PC-3 (cell line): ENCODE measurements around the gene SLC26A1. TPM values are rescaled to one million over a fixed set of nuclear protein-coding genes. Genes with fewer than 3 reads are reported as not detected.
A peak's percentile ranks its signal among the peaks of the same experiment; 100 is the strongest.

Source experiments
- ATAC-seq: fragments of 200-7000 bp; cut with Tn5 transposase; 2 replicates; pipeline ENCODE4 v1.9.1; 2020; ENCODE audit warnings: mild to moderate bottlenecking, moderate library complexity
- BruUV-seq: library from RNA; stranded (reverse); fragments of 400-500 nt; replicated peaks from 2 replicates; lab custom pipeline; 2021; lab: Mats Ljungman, UMichigan
- CTCF ChIA-PET: fragments of 300-600 bp; sonication (Branson Sonifier 250); formaldehyde crosslinking; loops from one replicate; lab custom pipeline; 2022; ENCODE audit warnings: antibody characterized with exemption; lab: Charles Lee
- POLR2A ChIA-PET: fragments of 300-600 bp; sonication (Branson Sonifier 250); formaldehyde crosslinking; loops from one replicate; lab custom pipeline; 2022; ENCODE audit warnings: antibody characterized with exemption; ENCODE audit not compliant: unreplicated experiment; lab: Charles Lee
- DNase-seq: peaks from one replicate; pipeline ENCODE4 v3.0.0-alpha.2; 2015
- H2AFZ ChIP-seq: fragments of 300-600 bp; sonication (generic); 2 replicates; pipeline ENCODE4 v1.6.0; 2016; ENCODE audit warnings: antibody characterized with exemption, low read length
- H3F3A ChIP-seq: fragments of 300-600 bp; sonication (generic); one replicate; pipeline ENCODE4 v1.6.0; 2017; ENCODE audit warnings: antibody characterized with exemption, low read length, control low read depth, mild to moderate bottlenecking; ENCODE audit not compliant: unreplicated experiment
- H3K27ac ChIP-seq: fragments of 300-600 bp; sonication (generic); 2 replicates; pipeline ENCODE4 v1.5.1; 2016; ENCODE audit warnings: mild to moderate bottlenecking, low read length
- H3K27me3 ChIP-seq: fragments of 300-600 bp; sonication (generic); 2 replicates; pipeline ENCODE4 v1.6.1; 2016; ENCODE audit warnings: low read length, mixed read lengths
- H3K36me3 ChIP-seq: fragments of 300-600 bp; sonication (generic); 2 replicates; pipeline ENCODE4 v1.6.1; 2016; ENCODE audit warnings: low read depth, mixed run types, low read length, mixed read lengths
- H3K4me1 ChIP-seq: fragments of 300-600 bp; sonication (generic); 2 replicates; pipeline ENCODE4 v1.5.1; 2016; ENCODE audit warnings: low read length; ENCODE audit not compliant: insufficient read depth
- H3K4me2 ChIP-seq: fragments of 300-600 bp; sonication (generic); 2 replicates; pipeline ENCODE4 v1.6.0; 2016; ENCODE audit warnings: low read length
- H3K4me3 ChIP-seq: fragments of 300-600 bp; sonication (generic); 2 replicates; pipeline ENCODE4 v1.5.1; 2016; ENCODE audit warnings: mild to moderate bottlenecking, low read length, mixed read lengths
- H3K79me2 ChIP-seq: fragments of 300-600 bp; sonication (generic); 2 replicates; pipeline ENCODE4 v1.6.1; 2017; ENCODE audit warnings: low read length, mixed read lengths
- H3K9ac ChIP-seq: fragments of 300-600 bp; sonication (generic); 2 replicates; pipeline ENCODE4 v1.6.0; 2016; ENCODE audit warnings: mild to moderate bottlenecking, low read length
- H3K9me2 ChIP-seq: fragments of 300-600 bp; sonication (generic); replicated peaks from 2 replicates; pipeline ENCODE4 v1.6.1; 2016; ENCODE audit warnings: mixed run types, low read length, mixed read lengths
- H3K9me3 ChIP-seq: fragments of 300-600 bp; sonication (generic); 2 replicates; pipeline ENCODE4 v1.6.1; 2016; ENCODE audit warnings: low read length, mixed read lengths
- H4K20me1 ChIP-seq: fragments of 300-600 bp; sonication (generic); 2 replicates; pipeline ENCODE4 v1.6.1; 2016; ENCODE audit warnings: low read length, mixed read lengths
- EZH2 ChIP-seq: fragments of 300-600 bp; sonication (generic); IDR thresholded peaks from one replicate; pipeline ENCODE4 v1.6.1; 2017; ENCODE audit warnings: antibody characterized with exemption, mild to moderate bottlenecking, low read length; ENCODE audit not compliant: unreplicated experiment
- EZH2phosphoT487 ChIP-seq: fragments of 300-600 bp; sonication (generic); IDR thresholded peaks from 2 replicates; pipeline ENCODE4 v1.6.1; 2018; ENCODE audit warnings: mild to moderate bottlenecking, antibody characterized with exemption, low read length, borderline replicate concordance
- intact Hi-C: fragments of 100-400 bp; cut with micrococcal nuclease; formaldehyde crosslinking; loops from 2 replicates; pipeline ENCODE4 v1.9.0; 2023
- total RNA-seq: library from RNA; depleted of rRNA; stranded (reverse); fragments of >200 nt; gene quantifications from 2 replicates; pipeline ENCODE4 v1.2.3, GENCODE V29; 2014
- TF ChIP-seq, protein P1 (sequence below): fragments of 300-600 bp; sonication (generic); conservative IDR thresholded peaks from 2 replicates; pipeline ENCODE4 v1.5.1; 2017; ENCODE audit warnings: antibody characterized with exemption, low read depth, mild to moderate bottlenecking, low read length

The SLC26A1 gene
- total RNA-seq, 1 experiment from 2014 or later, result not detected

DNA sequence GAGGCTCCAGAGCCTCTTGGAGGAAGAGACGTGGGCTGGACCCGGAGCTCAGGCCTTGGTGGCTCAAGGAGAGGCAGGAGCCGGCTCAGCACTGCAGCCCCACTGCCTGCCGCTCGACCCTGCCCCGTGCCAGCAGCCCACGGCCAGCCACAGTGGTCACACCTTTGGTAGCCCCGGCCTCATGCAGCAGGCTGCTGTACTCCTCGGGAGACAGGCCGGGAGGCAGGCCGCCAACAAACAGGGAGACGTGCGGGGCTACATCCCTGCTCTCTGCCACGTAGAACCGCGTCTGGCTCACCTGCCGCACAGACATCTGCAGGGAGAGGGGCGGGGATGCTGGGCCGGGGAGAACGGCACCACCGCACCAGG is 27.5 kb downstream of the SLC26A1 start:
- BruUV-seq, result no TSS peak
- no peak overlapping the region for H3K9ac ChIP-seq
- H3K4me3 ChIP-seq, result no peak overlapping the region
- POLR2A ChIA-PET, result no interaction called here
- CTCF ChIA-PET, result no interaction called here
- no peaks in the 10 kb centered on the region for H3K9me3 ChIP-seq
- no peaks in the 10 kb centered on the region for H3K79me2 ChIP-seq
- H3K9me2 ChIP-seq, result no peaks in the 10 kb centered on the region
- no peaks in the 10 kb centered on the region for H3K27me3 ChIP-seq
- H3K4me2 ChIP-seq, result no peak overlapping the region
- H2AFZ ChIP-seq, result no peak overlapping the region
- no peak for DNase-seq
- no peaks in the 10 kb centered on the region for H3K36me3 ChIP-seq
- no peak for ATAC-seq
- intact Hi-C loops, result no loop called here
- H3K27ac ChIP-seq, result no peak overlapping the region
- H3F3A ChIP-seq, result no peaks in the 10 kb centered on the region
- peaks cover under 1% of the 10 kb centered on the region; the same call in 1 of the 2 replicates for H3K4me1 ChIP-seq
- TF ChIP-seq, protein P1, sequence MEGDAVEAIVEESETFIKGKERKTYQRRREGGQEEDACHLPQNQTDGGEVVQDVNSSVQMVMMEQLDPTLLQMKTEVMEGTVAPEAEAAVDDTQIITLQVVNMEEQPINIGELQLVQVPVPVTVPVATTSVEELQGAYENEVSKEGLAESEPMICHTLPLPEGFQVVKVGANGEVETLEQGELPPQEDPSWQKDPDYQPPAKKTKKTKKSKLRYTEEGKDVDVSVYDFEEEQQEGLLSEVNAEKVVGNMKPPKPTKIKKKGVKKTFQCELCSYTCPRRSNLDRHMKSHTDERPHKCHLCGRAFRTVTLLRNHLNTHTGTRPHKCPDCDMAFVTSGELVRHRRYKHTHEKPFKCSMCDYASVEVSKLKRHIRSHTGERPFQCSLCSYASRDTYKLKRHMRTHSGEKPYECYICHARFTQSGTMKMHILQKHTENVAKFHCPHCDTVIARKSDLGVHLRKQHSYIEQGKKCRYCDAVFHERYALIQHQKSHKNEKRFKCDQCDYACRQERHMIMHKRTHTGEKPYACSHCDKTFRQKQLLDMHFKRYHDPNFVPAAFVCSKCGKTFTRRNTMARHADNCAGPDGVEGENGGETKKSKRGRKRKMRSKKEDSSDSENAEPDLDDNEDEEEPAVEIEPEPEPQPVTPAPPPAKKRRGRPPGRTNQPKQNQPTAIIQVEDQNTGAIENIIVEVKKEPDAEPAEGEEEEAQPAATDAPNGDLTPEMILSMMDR, result no peak
- TF ChIP-seq EZH2phosphoT487 (no peak), EZH2 (no peak)
- H4K20me1 ChIP-seq, result no peaks in the 10 kb centered on the region

DNA sequence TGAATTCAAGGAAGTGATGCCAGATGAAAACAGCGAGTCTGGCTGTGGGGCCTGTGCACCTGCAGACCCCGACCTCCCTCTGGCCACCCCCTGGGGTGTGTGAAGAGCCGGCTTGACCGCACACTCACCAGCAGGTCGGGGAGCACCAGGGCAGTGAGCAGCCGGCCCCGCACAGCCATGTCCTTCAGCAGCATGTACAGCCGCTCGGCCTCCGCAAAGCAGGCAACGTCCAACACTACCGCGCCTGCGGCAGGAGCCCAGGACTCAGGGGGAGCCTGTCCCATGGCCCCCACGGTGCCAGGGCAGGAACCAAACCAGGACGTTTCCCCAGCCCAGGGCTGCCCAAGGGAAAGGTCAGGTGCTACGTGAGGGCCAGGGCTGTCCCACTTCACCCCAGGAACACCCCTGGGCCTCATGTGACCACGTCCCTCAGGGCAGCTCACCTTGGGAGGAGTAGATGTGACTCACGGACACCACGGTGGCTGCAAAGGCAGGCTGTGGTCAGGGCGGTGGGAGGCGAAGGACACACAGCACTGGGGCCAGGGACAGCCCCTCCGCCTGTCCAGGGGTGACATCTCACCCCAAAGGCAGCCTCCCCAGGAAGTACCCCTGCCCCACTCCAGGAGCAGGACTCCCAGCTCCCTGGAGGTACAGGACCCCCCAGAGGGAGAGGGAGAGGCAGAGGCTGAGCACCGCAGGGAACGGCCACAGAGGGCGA is 28.0 kb downstream of the SLC26A1 start:
- POLR2A ChIA-PET, result no interaction called here
- intact Hi-C loops, result no loop called here
- Histone ChIP-seq H3K4me3 (no peak overlapping the region), H4K20me1 (no peaks in the 10 kb centered on the region), H3K36me3 (no peaks in the 10 kb centered on the region), H3K4me2 (no peak overlapping the region), H3K27me3 (no peaks in the 10 kb centered on the region), H2AFZ (no peak overlapping the region), H3K4me1 (no peaks in the 10 kb centered on the region), H3K9me2 (no peaks in the 10 kb centered on the region), H3K9ac (no peak overlapping the region), H3K9me3 (no peaks in the 10 kb centered on the region), H3F3A (no peaks in the 10 kb centered on the region), H3K79me2 (no peaks in the 10 kb centered on the region), H3K27ac (no peak overlapping the region)
- DNase-seq (no peak), ATAC-seq (0 out of 2 replicates have a peak, but pooled peaks have one; percentile 8)
- CTCF ChIA-PET, result no interaction called here
- no TSS peak for BruUV-seq
- no peak for TF ChIP-seq EZH2
- TF ChIP-seq, protein P1, result no peak
- TF ChIP-seq EZH2phosphoT487, result no peak

DNA sequence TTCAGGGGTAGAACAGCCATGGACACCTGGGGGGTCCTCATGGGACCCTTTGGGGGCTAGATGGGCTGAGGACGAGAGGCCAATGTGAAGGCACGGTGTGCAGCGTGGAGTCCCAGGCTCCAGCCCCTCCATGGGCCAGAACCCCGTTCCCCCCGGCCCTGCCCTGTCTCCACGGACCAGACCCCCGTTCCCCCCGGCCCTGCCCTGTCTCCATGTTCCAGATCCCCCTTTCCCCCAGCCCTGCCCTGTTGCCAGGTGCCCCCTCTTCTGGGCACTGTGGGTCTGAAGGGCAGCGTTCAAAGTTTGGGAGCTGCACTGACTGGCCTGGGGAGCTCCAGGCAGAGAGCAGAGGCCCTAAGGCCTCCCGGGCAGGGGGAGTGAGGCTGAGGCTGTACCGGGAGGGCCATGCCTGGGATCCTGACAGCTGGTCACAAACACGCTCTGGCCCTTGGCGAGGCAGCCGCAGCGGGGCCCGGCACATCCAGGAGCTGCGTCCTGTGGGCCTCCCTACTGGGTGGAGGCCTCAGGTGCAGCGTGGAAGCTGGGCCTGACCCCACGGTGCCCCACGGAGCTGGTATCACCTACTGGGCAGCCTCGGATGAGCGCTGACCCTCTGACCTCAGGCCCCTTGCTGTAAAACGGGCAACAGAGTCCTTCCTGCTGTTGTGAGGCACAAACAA is 28.7 kb downstream of the SLC26A1 start:
- Histone ChIP-seq H3K9ac (no peak overlapping the region), H3K9me2 (no peaks in the 10 kb centered on the region), H3K4me1 (no peaks in the 10 kb centered on the region), H3K36me3 (no peaks in the 10 kb centered on the region), H2AFZ (no peak overlapping the region), H3F3A (no peaks in the 10 kb centered on the region), H3K27ac (no peak overlapping the region), H3K4me3 (no peak overlapping the region), H3K27me3 (no peaks in the 10 kb centered on the region), H3K79me2 (no peaks in the 10 kb centered on the region), H4K20me1 (no peaks in the 10 kb centered on the region), H3K9me3 (no peaks in the 10 kb centered on the region), H3K4me2 (no peak overlapping the region)
- no peak for ATAC-seq
- intact Hi-C loops, result no loop called here
- no peak for DNase-seq
- TF ChIP-seq, protein P1, result no peak
- POLR2A ChIA-PET, result no interaction called here
- CTCF ChIA-PET, result no interaction called here
- no TSS peak for BruUV-seq
